ENCODE results near the gene MRPL21. TPM values are rescaled to one million over a fixed set of nuclear protein-coding genes. Genes with fewer than 3 reads are reported as not detected.
A peak's percentile ranks its signal among the peaks of the same experiment; 100 is the strongest.

MRPL21 gene
- total and polyA plus RNA-seq, 2 of the 13 experiments (the other 11 are each of a cell fraction or from before 2014, with no cell fraction given), result 61.5 to 100 TPM

GRCh38 chr11:68843703-68844312, 59.8 kb downstream of the MRPL21 start (continued):
- TF ChIP-seq ZFY (CRISPR knock-in tag; IDR thresholded peaks at IDR 0.05), result no peak; the same call in 1 of the 2 replicates
- 0 out of 2 replicates have a peak, but pooled peaks have one; percentile 41 for TF ChIP-seq ZNF770 (CRISPR knock-in tag; IDR thresholded peaks at IDR 0.05)
- TF ChIP-seq ZNF776 (CRISPR knock-in tag; IDR thresholded peaks at IDR 0.05), result peak; percentile 74; the same call in 1 of the 2 replicates
- peak; percentile 64; the same call in 1 of the 2 replicates for TF ChIP-seq ZZZ3 (CRISPR knock-in tag; IDR thresholded peaks at IDR 0.05; ENCODE audit: borderline replicate concordance)
- TF ChIP-seq PHF20 (CRISPR knock-in tag; IDR thresholded peaks at IDR 0.05), result no peak
- TF ChIP-seq PLSCR1 (CRISPR knock-in tag; IDR thresholded peaks at IDR 0.05; ENCODE audit: borderline replicate concordance), result no peak
- TF ChIP-seq ZNF17 (CRISPR knock-in tag; IDR thresholded peaks at IDR 0.05), result no peak
- 0 out of 2 replicates have a peak, but pooled peaks have one; percentile 30 for TF ChIP-seq ZNF512B (CRISPR knock-in tag; IDR thresholded peaks at IDR 0.05; ENCODE audit: borderline replicate concordance)
- TF ChIP-seq ZNF101 (CRISPR knock-in tag; IDR thresholded peaks at IDR 0.05; ENCODE audit: borderline replicate concordance, low read depth), result no peak
- no peak for TF ChIP-seq ZNF513 (CRISPR knock-in tag; conservative IDR thresholded peaks at IDR 0.05)
- no peak for TF ChIP-seq ZNF7 (CRISPR knock-in tag; IDR thresholded peaks at IDR 0.05)
- no peak for TF ChIP-seq ZNF510 (CRISPR knock-in tag; IDR thresholded peaks at IDR 0.05; ENCODE audit: low read depth)
- no peak for TF ChIP-seq CENPX (CRISPR knock-in tag; IDR thresholded peaks at IDR 0.05)
- no peak for TF ChIP-seq ZFP41 (CRISPR knock-in tag; IDR thresholded peaks at IDR 0.05; ENCODE audit: borderline replicate concordance)
- TF ChIP-seq POGK (CRISPR knock-in tag; conservative IDR thresholded peaks at IDR 0.05), result no peak
- TF ChIP-seq ZNF282 (IDR thresholded peaks at IDR 0.05; ENCODE audit: partially characterized antibody), result no peak
- no peak for TF ChIP-seq TRIM22 (IDR thresholded peaks at IDR 0.05)
- TF ChIP-seq PPARG (CRISPR knock-in tag; conservative IDR thresholded peaks at IDR 0.05), result peak; percentile 69
- no peak for TF ChIP-seq TBP (CRISPR knock-in tag; IDR thresholded peaks at IDR 0.05)

Measured in HepG2 (cell line).